GM23338 (cell line): ENCODE data around the gene RTL10. TPM values are rescaled to one million over a fixed set of nuclear protein-coding genes. Genes with fewer than 3 reads are reported as not detected.

Source experiments
- ATAC-seq: fragments of 200-7000 bp; cut with Tn5 transposase; 3 replicates; pipeline ENCODE4 v1.9.1; 2020
- DNase-seq: peaks from one replicate; pipeline ENCODE4 v3.0.0-alpha.2; 2015; ENCODE audit warnings: low spot score
- H2AFZ ChIP-seq: fragments of 200-600 bp; sonication (generic); 2 replicates; pipeline ENCODE4 v1.8.0; 2016; ENCODE audit warnings: antibody characterized with exemption, mild to moderate bottlenecking, moderate library complexity
- H3F3A ChIP-seq: fragments of 200-600 bp; sonication (generic); replicated peaks from 2 replicates; pipeline ENCODE4 v1.8.0; 2017; ENCODE audit warnings: antibody characterized with exemption, mixed run types, low read depth
- H3K27ac ChIP-seq: fragments of 200-600 bp; sonication (generic); 2 replicates; pipeline ENCODE4 v1.6.1; 2016; ENCODE audit warnings: low read depth
- H3K27me3 ChIP-seq: fragments of 200-600 bp; sonication (generic); 2 replicates; pipeline ENCODE4 v1.8.0; 2016; ENCODE audit warnings: mild to moderate bottlenecking, mixed run types, moderate library complexity; ENCODE audit not compliant: insufficient read depth
- H3K36me3 ChIP-seq: fragments of 200-600 bp; sonication (generic); 2 replicates; pipeline ENCODE4 v1.8.0; 2016; ENCODE audit warnings: mild to moderate bottlenecking; ENCODE audit not compliant: insufficient read depth
- H3K4me1 ChIP-seq: fragments of 200-600 bp; sonication (generic); 2 replicates; pipeline ENCODE4 v1.8.0; 2016; ENCODE audit warnings: mild to moderate bottlenecking, moderate library complexity; ENCODE audit not compliant: insufficient read depth
- H3K4me2 ChIP-seq: fragments of 200-600 bp; sonication (generic); 2 replicates; pipeline ENCODE4 v1.7.1; 2017; ENCODE audit warnings: mixed run types
- H3K4me3 ChIP-seq: fragments of 200-600 bp; sonication (generic); 2 replicates; pipeline ENCODE4 v1.6.1; 2016; ENCODE audit warnings: mixed run types
- H3K79me2 ChIP-seq: fragments of 200-600 bp; sonication (generic); replicated peaks from 2 replicates; pipeline ENCODE4 v1.8.0; 2017; ENCODE audit warnings: mild to moderate bottlenecking; ENCODE audit not compliant: insufficient read depth
- H3K9me2 ChIP-seq: fragments of 200-600 bp; sonication (generic); 2 replicates; pipeline ENCODE4 v1.8.0; 2017; ENCODE audit not compliant: insufficient read depth
- H4K20me1 ChIP-seq: fragments of 200-600 bp; sonication (generic); replicated peaks from 2 replicates; pipeline ENCODE4 v1.8.0; 2017; ENCODE audit warnings: mild to moderate bottlenecking; ENCODE audit not compliant: insufficient read depth
- H3K27ac Mint-ChIP-seq: 2 replicates; pipeline ENCODE4 v1.8.0; 2020; ENCODE audit warnings: inconsistent platforms, mild to moderate bottlenecking, moderate library complexity, mixed read lengths
- H3K27me3 Mint-ChIP-seq: 3 replicates; pipeline ENCODE4 v1.8.0; 2022; ENCODE audit warnings: low read depth, mild to moderate bottlenecking, moderate library complexity, mixed read lengths, inconsistent platforms; ENCODE audit not compliant: insufficient read depth, poor library complexity
- H3K36me3 Mint-ChIP-seq: 3 replicates; pipeline ENCODE4 v1.8.0; 2021; ENCODE audit warnings: low read depth, mild to moderate bottlenecking, inconsistent platforms, moderate library complexity, mixed read lengths
- H3K4me1 Mint-ChIP-seq: 3 replicates; pipeline ENCODE4 v1.8.0; 2020; ENCODE audit warnings: mild to moderate bottlenecking, inconsistent platforms, mixed read lengths
- H3K4me3 Mint-ChIP-seq: 3 replicates; pipeline ENCODE4 v1.8.0; 2021; ENCODE audit warnings: moderate library complexity, mild to moderate bottlenecking, inconsistent platforms, mixed read lengths
- H3K9me3 Mint-ChIP-seq: 3 replicates; pipeline ENCODE4 v1.8.0; 2020; ENCODE audit warnings: moderate library complexity, mild to moderate bottlenecking, inconsistent platforms, mixed read lengths
- CREB1 ChIP-seq: fragments of 250-450 bp; sonication (Bioruptor Pico); IDR thresholded peaks from 2 replicates; pipeline ENCODE4 v1.5.0; 2020; ENCODE audit warnings: low read depth, mild to moderate bottlenecking, moderate library complexity
- EZH2 ChIP-seq: fragments of 200-600 bp; sonication (generic); IDR thresholded peaks from one replicate; pipeline ENCODE4 v1.8.0; 2017; ENCODE audit warnings: antibody characterized with exemption, mild to moderate bottlenecking, low read depth; ENCODE audit not compliant: unreplicated experiment
- EZH2phosphoT487 ChIP-seq: fragments of 200-600 bp; sonication (generic); IDR thresholded peaks from one replicate; pipeline ENCODE4 v1.8.1; 2018; ENCODE audit warnings: antibody characterized with exemption; ENCODE audit not compliant: unreplicated experiment
- JUNB ChIP-seq: IDR thresholded peaks from one replicate; pipeline ENCODE4 v1.6.1; 2016; ENCODE audit warnings: antibody characterized with exemption; ENCODE audit not compliant: unreplicated experiment
- NANOG ChIP-seq: IDR thresholded peaks from 2 replicates; pipeline ENCODE4 v1.6.1; 2016; ENCODE audit warnings: antibody characterized with exemption, borderline replicate concordance
- POLR2AphosphoS5 ChIP-seq: IDR thresholded peaks from 2 replicates; pipeline ENCODE4 v1.6.1; 2016; ENCODE audit warnings: antibody characterized with exemption, low read depth
- ZNF114 ChIP-seq: fragments of 250-450 bp; sonication (Bioruptor Pico); IDR thresholded peaks from 2 replicates; pipeline ENCODE4 v1.5.0; 2020; ENCODE audit warnings: mild to moderate bottlenecking, moderate library complexity
- ZNF331 ChIP-seq: fragments of 250-450 bp; sonication (Bioruptor Pico); IDR thresholded peaks from 2 replicates; pipeline ENCODE4 v1.5.0; 2020; ENCODE audit warnings: low read depth, mild to moderate bottlenecking, moderate library complexity
- polyA plus RNA-seq: library from polyadenylated mRNA; unstranded; fragments of >200 nt; fragmentation: Nextera tagmentation; extraction: Ambion mirVana; gene quantifications from 2 replicates; pipeline ENCODE4 v1.2.1, GENCODE V29; 2016
- total RNA-seq: library from RNA; depleted of rRNA; stranded (reverse); fragments of >200 nt; shearing (Covaris generic); gene quantifications from 2 replicates; pipeline ENCODE4 v1.2.3, GENCODE V29; 2014

The RTL10 gene
- total and polyA plus RNA-seq, 2 experiments from 2014 or later = 9.4 to 17.4 TPM

DNA sequence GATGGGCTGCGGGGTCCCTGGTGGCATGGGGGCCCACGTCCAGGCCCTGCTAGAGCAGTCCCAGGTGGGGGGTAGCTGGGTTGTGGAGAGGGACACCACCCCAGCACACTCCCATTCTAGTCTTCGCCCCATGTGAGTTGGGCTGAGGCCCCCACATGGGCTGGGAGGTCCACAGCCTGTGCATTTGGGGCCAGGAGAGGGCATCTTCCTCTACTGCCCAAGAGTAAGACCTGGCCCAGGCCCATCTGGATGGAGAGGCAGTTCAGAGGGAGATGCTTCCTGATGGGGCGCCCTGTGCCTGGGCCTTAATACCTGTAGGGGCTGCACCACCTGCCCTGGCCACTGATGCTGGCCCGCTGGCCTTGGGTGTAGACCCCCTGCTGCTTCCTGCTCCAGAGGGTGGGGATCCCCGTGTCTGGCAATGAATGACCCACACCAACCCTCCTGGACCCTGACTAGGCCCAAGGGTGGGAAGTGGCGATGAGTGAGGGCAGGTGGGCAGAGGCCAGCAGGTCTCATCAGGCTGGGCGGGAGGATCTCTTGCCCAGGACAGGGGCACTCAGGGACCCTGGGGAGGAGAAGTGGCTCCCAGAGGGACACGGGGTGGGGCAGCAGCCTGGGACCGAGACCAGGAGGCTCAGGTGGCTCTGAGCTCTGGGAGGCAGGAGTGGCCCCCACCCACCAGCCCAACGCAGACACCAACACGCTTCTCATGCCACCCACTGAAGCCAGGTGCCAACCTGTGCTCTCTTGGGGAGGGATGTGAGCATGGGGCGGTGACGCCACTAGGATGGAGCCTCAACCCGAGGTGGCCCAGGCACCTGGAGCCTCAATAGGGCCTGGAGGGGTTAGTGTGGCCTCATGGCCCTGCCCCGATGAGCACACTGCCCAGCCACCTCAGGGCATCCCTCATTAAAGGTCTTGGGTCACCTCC lies 17.4 kb upstream of the RTL10 start:
- TF ChIP-seq POLR2AphosphoS5 = no peak
- TF ChIP-seq EZH2phosphoT487 = no peak
- TF ChIP-seq ZNF331 (CRISPR knock-in tag) = no peak
- no peak for TF ChIP-seq ZNF114 (CRISPR knock-in tag)
- Mint-ChIP-seq H3K4me1 (peaks cover 12% of the 10 kb centered on the region), H3K4me3 (no peak overlapping the region), H3K9me3 (no peaks in the 10 kb centered on the region), H3K27me3 (peaks cover 9% of the 10 kb centered on the region), H3K27ac (no peak overlapping the region), H3K36me3 (no peaks in the 10 kb centered on the region)
- no peak overlapping the region for H2AFZ ChIP-seq
- no peaks in the 10 kb centered on the region for H3K4me1 ChIP-seq
- no peaks in the 10 kb centered on the region for H3K79me2 ChIP-seq
- no peak overlapping the region for H3K4me2 ChIP-seq
- no peak overlapping the region for H3K27ac ChIP-seq
- H3K27me3 ChIP-seq = no peaks in the 10 kb centered on the region
- no peaks in the 10 kb centered on the region for H3K9me2 ChIP-seq
- DNase-seq (no peak), ATAC-seq (no peak)
- H3K36me3 ChIP-seq = no peaks in the 10 kb centered on the region
- no peaks in the 10 kb centered on the region for H3F3A ChIP-seq
- H3K4me3 ChIP-seq = no peak overlapping the region
- no peaks in the 10 kb centered on the region for H4K20me1 ChIP-seq

DNA sequence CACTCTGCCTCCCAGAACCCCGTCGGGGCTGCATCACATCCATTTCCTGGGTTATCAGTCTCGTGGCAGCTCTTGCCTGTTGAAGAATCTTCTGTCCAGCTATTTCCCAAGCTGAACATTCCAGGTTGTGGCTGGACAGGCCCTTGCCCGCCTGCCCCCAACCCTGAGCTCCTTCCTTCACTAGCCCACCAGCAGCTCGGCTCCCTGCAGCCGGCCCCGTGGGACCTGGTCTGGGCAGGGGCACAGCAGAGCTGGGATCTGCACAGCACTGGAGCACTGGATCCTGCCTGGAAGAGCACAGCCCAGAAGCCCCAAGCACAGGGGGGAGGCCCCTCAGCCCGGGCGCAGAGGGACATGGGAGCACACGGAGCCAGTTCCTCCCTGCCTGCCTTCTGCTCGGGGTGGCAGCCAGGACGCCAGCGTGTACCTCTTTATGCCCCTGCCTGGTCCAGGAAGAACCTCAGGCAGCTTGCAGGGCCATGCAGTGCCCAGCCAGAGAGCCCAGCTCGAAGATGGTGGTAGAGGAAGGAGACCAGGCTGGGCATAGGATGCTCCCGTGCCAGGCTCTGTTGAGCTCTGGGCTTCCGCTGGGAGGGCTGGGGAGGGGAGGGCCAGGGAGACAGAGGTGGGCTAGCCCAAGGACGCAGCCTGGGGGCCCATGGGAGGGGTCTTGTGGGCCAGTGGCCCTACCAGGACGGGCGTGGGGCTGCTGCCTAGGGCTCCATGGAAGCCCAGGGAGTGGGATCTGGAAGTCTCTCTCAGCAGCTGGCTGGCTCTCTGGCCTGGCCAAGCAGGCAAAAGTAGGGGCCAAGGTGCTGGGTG lies 16.6 kb upstream of the RTL10 start:
- Histone ChIP-seq H3K9me2 (no peaks in the 10 kb centered on the region), H3K4me3 (no peak overlapping the region), H4K20me1 (no peaks in the 10 kb centered on the region), H3K27me3 (no peaks in the 10 kb centered on the region), H3K4me1 (no peaks in the 10 kb centered on the region), H3K79me2 (no peaks in the 10 kb centered on the region), H3K4me2 (no peak overlapping the region), H2AFZ (no peak overlapping the region), H3F3A (no peaks in the 10 kb centered on the region), H3K27ac (no peak overlapping the region), H3K36me3 (no peaks in the 10 kb centered on the region)
- H3K9me3 Mint-ChIP-seq = no peaks in the 10 kb centered on the region
- no peak for DNase-seq
- no peak overlapping the region for H3K27ac Mint-ChIP-seq
- no peak overlapping the region for H3K4me3 Mint-ChIP-seq
- TF ChIP-seq JUNB (no peak), NANOG (no peak), EZH2 (no peak), CREB1 (no peak), EZH2phosphoT487 (no peak), ZNF331 (CRISPR knock-in tag) (no peak)
- peaks cover 9% of the 10 kb centered on the region for H3K27me3 Mint-ChIP-seq
- no peak for ATAC-seq
- no peaks in the 10 kb centered on the region for H3K36me3 Mint-ChIP-seq
- peaks cover 12% of the 10 kb centered on the region for H3K4me1 Mint-ChIP-seq
